Measurements from ENCODE around the gene C19orf53. TPM values are rescaled to one million over a fixed set of nuclear protein-coding genes. Genes with fewer than 3 reads are reported as not detected.
"Not testable (repeated sequence)": the region's sequence is repeated elsewhere in the genome, so short reads cannot be mapped to it uniquely, and the experiment has no call there.

C19orf53 gene
- total RNA-seq, 1 donor from 2014 or later: 68.3 TPM

- no peak overlapping the region for H3K27ac Mint-ChIP-seq (ENCODE audit: unreplicated experiment)
- no peaks in the 10 kb centered on the region for H3K4me1 Mint-ChIP-seq (ENCODE audit: low read depth, unreplicated experiment)
- H3K27me3 Mint-ChIP-seq (ENCODE audit: unreplicated experiment): peaks cover 2% of the 10 kb centered on the region
- peak; percentile 72 for DNase-seq
- no peaks in the 10 kb centered on the region for H3K36me3 Mint-ChIP-seq (ENCODE audit: unreplicated experiment)
- H3K9me3 Mint-ChIP-seq (ENCODE audit: unreplicated experiment): no peaks in the 10 kb centered on the region
- TF ChIP-seq CTCF (IDR thresholded peaks at IDR 0.05; ENCODE audit: partially characterized antibody, unreplicated experiment): peak; percentile 32
- H3K4me3 Mint-ChIP-seq (ENCODE audit: unreplicated experiment): no peak overlapping the region
Observed at GRCh38 chr19:13784731-13785452, 10.6 kb downstream of the C19orf53 start.

GRCh38 chr19:13788991-13789390 is 14.7 kb downstream of the C19orf53 start:
- TF ChIP-seq CTCF (IDR thresholded peaks at IDR 0.05; ENCODE audit: partially characterized antibody, unreplicated experiment): no peak
- Mint-ChIP-seq H3K4me3 (ENCODE audit: unreplicated experiment) (no peak overlapping the region), H3K27me3 (ENCODE audit: unreplicated experiment) (peaks cover 4% of the 10 kb centered on the region), H3K9me3 (ENCODE audit: unreplicated experiment) (peaks cover 3% of the 10 kb centered on the region), H3K4me1 (ENCODE audit: low read depth, unreplicated experiment) (peaks cover 1% of the 10 kb centered on the region), H3K27ac (ENCODE audit: unreplicated experiment) (no peak overlapping the region), H3K36me3 (ENCODE audit: unreplicated experiment) (no peaks in the 10 kb centered on the region)
- DNase-seq: no peak

- Mint-ChIP-seq H3K4me1 (ENCODE audit: low read depth, unreplicated experiment) (peaks cover 1% of the 10 kb centered on the region), H3K4me3 (ENCODE audit: unreplicated experiment) (no peak overlapping the region), H3K36me3 (ENCODE audit: unreplicated experiment) (no peaks in the 10 kb centered on the region), H3K9me3 (ENCODE audit: unreplicated experiment) (peaks cover 5% of the 10 kb centered on the region), H3K27me3 (ENCODE audit: unreplicated experiment) (peaks cover 10% of the 10 kb centered on the region), H3K27ac (ENCODE audit: unreplicated experiment) (no peak overlapping the region)
- TF ChIP-seq CTCF (IDR thresholded peaks at IDR 0.05; ENCODE audit: partially characterized antibody, unreplicated experiment): no peak
- DNase-seq: no peak
Observed at GRCh38 chr19:13790354-13790753, 16.1 kb downstream of the C19orf53 start.

- H3K9me3 Mint-ChIP-seq (ENCODE audit: unreplicated experiment); H3K36me3 Mint-ChIP-seq (ENCODE audit: unreplicated experiment); DNase-seq; H3K4me1 Mint-ChIP-seq (ENCODE audit: low read depth, unreplicated experiment); H3K27ac Mint-ChIP-seq (ENCODE audit: unreplicated experiment); H3K4me3 Mint-ChIP-seq (ENCODE audit: unreplicated experiment): not testable (repeated sequence)
- H3K27me3 Mint-ChIP-seq (ENCODE audit: unreplicated experiment): peaks cover 11% of the 10 kb centered on the region
Observed at GRCh38 chr19:13793317-13793716, 19.1 kb downstream of the C19orf53 start.

GRCh38 chr19:13794398-13794756 is 20.1 kb downstream of the C19orf53 start:
- peak overlapping the region; percentile 94 for H3K4me3 Mint-ChIP-seq (ENCODE audit: unreplicated experiment)
- H3K27me3 Mint-ChIP-seq (ENCODE audit: unreplicated experiment): peaks cover 11% of the 10 kb centered on the region
- no peaks in the 10 kb centered on the region for H3K36me3 Mint-ChIP-seq (ENCODE audit: unreplicated experiment)
- no peak for TF ChIP-seq CTCF (IDR thresholded peaks at IDR 0.05; ENCODE audit: partially characterized antibody, unreplicated experiment)
- DNase-seq: no peak
- peaks cover 1% of the 10 kb centered on the region for H3K4me1 Mint-ChIP-seq (ENCODE audit: low read depth, unreplicated experiment)
- H3K9me3 Mint-ChIP-seq (ENCODE audit: unreplicated experiment): peaks cover 5% of the 10 kb centered on the region
- H3K27ac Mint-ChIP-seq (ENCODE audit: unreplicated experiment): peak overlapping the region; percentile 92
